Type B pancreatic cell (in vitro differentiated cells): ENCODE data around the gene SMIM13. TPM values are rescaled to one million over a fixed set of nuclear protein-coding genes. Genes with fewer than 3 reads are reported as not detected.

Experiments
- DNase-seq: peaks from one replicate; pipeline ENCODE4 v3.0.0; 2021; ENCODE audit warnings: mixed read lengths; ENCODE audit not compliant: unreplicated experiment; ENCODE audit errors: extremely low spot score
- H3K27ac Mint-ChIP-seq: 2 replicates; pipeline ENCODE4 v1.8.0; 2021; ENCODE audit warnings: mild to moderate bottlenecking, mixed read lengths
- H3K27me3 Mint-ChIP-seq: 2 replicates; pipeline ENCODE4 v1.8.0; 2021; ENCODE audit warnings: mixed read lengths
- H3K36me3 Mint-ChIP-seq: 2 replicates; pipeline ENCODE4 v1.8.0; 2021; ENCODE audit warnings: mixed read lengths
- H3K4me1 Mint-ChIP-seq: one replicate; pipeline ENCODE4 v1.8.0; 2021; ENCODE audit warnings: mixed read lengths; ENCODE audit not compliant: unreplicated experiment
- H3K4me3 Mint-ChIP-seq: 2 replicates; pipeline ENCODE4 v1.8.0; 2021; ENCODE audit warnings: mild to moderate bottlenecking, mixed read lengths
- H3K9me3 Mint-ChIP-seq: 2 replicates; pipeline ENCODE4 v1.8.0; 2021; ENCODE audit warnings: mixed read lengths
- CTCF ChIP-seq: fragments of 200-600 bp; sonication (generic); conservative IDR thresholded peaks from 2 replicates; pipeline ENCODE4 v1.5.0; 2021; ENCODE audit warnings: antibody characterized with exemption, mild to moderate bottlenecking
- total RNA-seq: library from RNA; stranded (reverse); gene quantifications from 2 replicates; pipeline ENCODE4 v1.2.1, GENCODE V29; 2021; ENCODE audit warnings: low replicate concordance

SMIM13 gene
- total RNA-seq, 1 donor from 2014 or later, result 13.9 TPM

GRCh38 chr6:11151488-11151887 lies 57.9 kb downstream of the SMIM13 start:
- Mint-ChIP-seq H3K9me3 (peaks cover 7% of the 10 kb centered on the region), H3K4me1 (peaks cover 5% of the 10 kb centered on the region), H3K27ac (no peak overlapping the region), H3K27me3 (peaks cover 14% of the 10 kb centered on the region), H3K4me3 (no peak overlapping the region), H3K36me3 (peaks cover 4% of the 10 kb centered on the region)
- no peak for TF ChIP-seq CTCF
- no peak for DNase-seq

GRCh38 chr6:11152581-11152980 lies 58.9 kb downstream of the SMIM13 start:
- H3K4me1 Mint-ChIP-seq, result peaks cover 5% of the 10 kb centered on the region
- peaks cover 4% of the 10 kb centered on the region for H3K36me3 Mint-ChIP-seq
- no peak overlapping the region for H3K4me3 Mint-ChIP-seq

GRCh38 chr6:11153447-11153846 lies 59.8 kb downstream of the SMIM13 start:
- peaks cover 5% of the 10 kb centered on the region for H3K4me1 Mint-ChIP-seq
- H3K9me3 Mint-ChIP-seq, result peaks cover 7% of the 10 kb centered on the region
- TF ChIP-seq CTCF, result no peak
- peak overlapping the region; percentile 86 for H3K4me3 Mint-ChIP-seq
- peaks cover 4% of the 10 kb centered on the region for H3K36me3 Mint-ChIP-seq
- DNase-seq, result no peak
- H3K27me3 Mint-ChIP-seq, result peaks cover 14% of the 10 kb centered on the region
- H3K27ac Mint-ChIP-seq, result no peak overlapping the region

More at GRCh38 chr6:11152581-11152980, 58.9 kb downstream of the SMIM13 start:
- TF ChIP-seq CTCF, result no peak
- DNase-seq, result no peak
- Mint-ChIP-seq H3K27me3 (peaks cover 14% of the 10 kb centered on the region), H3K9me3 (peaks cover 7% of the 10 kb centered on the region), H3K27ac (no peak overlapping the region)

- Mint-ChIP-seq H3K27ac (no peak overlapping the region), H3K4me3 (no peak overlapping the region), H3K27me3 (peaks cover 14% of the 10 kb centered on the region), H3K4me1 (peaks cover 5% of the 10 kb centered on the region), H3K36me3 (no peaks in the 10 kb centered on the region), H3K9me3 (peaks cover 7% of the 10 kb centered on the region)
- DNase-seq, result no peak
- TF ChIP-seq CTCF, result no peak
Observed at GRCh38 chr6:11155589-11155988, 62.0 kb downstream of the SMIM13 start.

GRCh38 chr6:11160199-11160598 lies 66.6 kb downstream of the SMIM13 start:
- Mint-ChIP-seq H3K36me3 (no peaks in the 10 kb centered on the region), H3K27ac (no peak overlapping the region), H3K9me3 (no peaks in the 10 kb centered on the region), H3K4me3 (no peak overlapping the region), H3K4me1 (peaks cover 14% of the 10 kb centered on the region), H3K27me3 (no peaks in the 10 kb centered on the region)
- no peak for TF ChIP-seq CTCF
- DNase-seq, result no peak
